K562 (cell line): ENCODE results near the gene SCNN1A. TPM values are rescaled to one million over a fixed set of nuclear protein-coding genes. Genes with fewer than 3 reads are reported as not detected.

Source experiments
- ATAC-seq: fragments of 200-7000 bp; cut with Tn5 transposase; 3 replicates; pipeline ENCODE4 v1.9.1; 2020; ENCODE audit warnings: moderate library complexity
- BruUV-seq: library from RNA; stranded (reverse); fragments of 400-500 nt; replicated peaks from 2 replicates; lab custom pipeline; 2021; lab: Mats Ljungman, UMichigan
- CTCF ChIA-PET: fragments of 300-600 bp; formaldehyde crosslinking; extraction: SDS; loops from one replicate; lab custom pipeline; 2021; ENCODE audit warnings: low intra/inter-chr PET ratio; lab: Yijun Ruan, JAX
- POLR2A ChIA-PET: fragments of 300-600, 350-650 bp; sonication (Branson Sonifier 250); formaldehyde crosslinking; extraction: SDS; loops from one replicate; lab custom pipeline; 2021; ENCODE audit warnings: antibody characterized with exemption, inconsistent platforms; lab: Yijun Ruan, JAX
- DNase-seq, 4 experiments: peaks; one replicate each; pipeline versions ENCODE4 v3.0.0 to v3.0.0-alpha.2; 2011 to 2018; ENCODE audit warnings: low spot score in 3 of 4, mixed read lengths in 3 of 4; ENCODE audit errors: extremely low read depth in 1 of 4
- FAIRE-seq: peaks from 2 replicates; lab custom pipeline; 2011; peaks lifted over from hg19 to GRCh38; lab: Jason Lieb, UNC
- H2AFZ ChIP-seq: 2 replicates; pipeline ENCODE4 v1.6.0; 2011; ENCODE audit warnings: low read depth, low read length, control low read depth, inconsistent platforms
- H3K27ac ChIP-seq: fragments of 200-600 bp; 3 replicates; pipeline ENCODE4 v1.8.0; 2011; ENCODE audit warnings: low read depth, mild to moderate bottlenecking, control low read depth, inconsistent platforms, low read length, moderate library complexity, mixed read lengths; ENCODE audit errors: extremely low read depth
- H3K27me3 ChIP-seq, 2 experiments: fragments of 300-600 bp in 1 of 2; 2 replicates in 1 of 2; 3 replicates in 1 of 2; pipeline versions ENCODE4 v1.6.0 to v1.8.0; 2011; ENCODE audit warnings: inconsistent platforms in 2 of 2, low read length in 2 of 2, mild to moderate bottlenecking in 1 of 2, mixed read lengths in 1 of 2, moderate library complexity in 1 of 2; ENCODE audit not compliant: control insufficient read depth in 2 of 2, insufficient read depth in 2 of 2
- H3K36me3 ChIP-seq: fragments of 300-600 bp; 3 replicates; pipeline ENCODE4 v1.8.0; 2011; ENCODE audit warnings: mild to moderate bottlenecking, low read length, inconsistent platforms; ENCODE audit not compliant: control insufficient read depth, insufficient read depth
- H3K4me1 ChIP-seq, 2 experiments: fragments of 200-600 bp in 1 of 2; replicated peaks in 1 of 2; 2 replicates in 1 of 2; 3 replicates in 1 of 2; pipeline versions ENCODE4 v1.5.1 to v1.8.0; 2011; ENCODE audit warnings: inconsistent platforms in 2 of 2, low read length in 2 of 2, mild to moderate bottlenecking in 1 of 2, mixed read lengths in 1 of 2, moderate library complexity in 1 of 2; ENCODE audit not compliant: control insufficient read depth in 2 of 2, insufficient read depth in 2 of 2
- H3K4me2 ChIP-seq: 2 replicates; pipeline ENCODE4 v1.6.1; 2011; ENCODE audit warnings: low read length, control low read depth, inconsistent platforms, mixed read lengths; ENCODE audit not compliant: insufficient read depth
- H3K4me3 ChIP-seq: fragments of 200-600 bp; sonication (generic), shearing (Covaris generic); 2 replicates; pipeline ENCODE4 v1.5.1; 2016; ENCODE audit warnings: control low read depth, inconsistent platforms
- H3K79me2 ChIP-seq: fragments of 200-600 bp; 3 replicates; pipeline ENCODE4 v1.8.0; 2011; ENCODE audit warnings: low read length, inconsistent platforms; ENCODE audit not compliant: control insufficient read depth, insufficient read depth
- H3K9ac ChIP-seq, 2 experiments: 2 replicates each; pipeline versions ENCODE4 v1.6.0 to v1.6.1; 2011; ENCODE audit warnings: low read depth in 2 of 2, low read length in 2 of 2, control low read depth in 1 of 2, inconsistent platforms in 1 of 2, mild to moderate bottlenecking in 1 of 2, mixed read lengths in 1 of 2; ENCODE audit not compliant: insufficient read depth in 1 of 2
- H3K9me1 ChIP-seq: one replicate; pipeline ENCODE4 v1.6.0; 2011; ENCODE audit warnings: inconsistent platforms, mild to moderate bottlenecking, low read length, moderate library complexity; ENCODE audit not compliant: control insufficient read depth, insufficient read depth
- H3K9me3 ChIP-seq: replicated peaks from 2 replicates; pipeline ENCODE4 v1.5.1; 2011; ENCODE audit warnings: low read depth, low read length, inconsistent platforms; ENCODE audit not compliant: control insufficient read depth, insufficient read depth
- H4K20me1 ChIP-seq: replicated peaks from 2 replicates; pipeline ENCODE4 v1.6.1; 2011; ENCODE audit warnings: low read length, inconsistent platforms, mixed read lengths; ENCODE audit not compliant: control insufficient read depth, insufficient read depth
- E2F8 ChIP-seq: fragments of 450-650 bp; IDR thresholded peaks from 2 replicates; pipeline ENCODE4 v1.7.1; 2018; ENCODE audit warnings: mild to moderate bottlenecking, low read depth; ENCODE audit not compliant: partially characterized antibody
- ETV6 ChIP-seq, 3 experiments: fragments of 150-350 bp in 1 of 3; sonication (generic) in 1 of 3; formaldehyde crosslinking in 1 of 3; IDR thresholded peaks; 2 replicates each; pipeline versions ENCODE4 v1.6.1 to v1.8.0; 2014 to 2022; ENCODE audit warnings: borderline replicate concordance in 2 of 3, low read depth in 2 of 3, antibody characterized with exemption in 1 of 3, low read length in 1 of 3, mild to moderate bottlenecking in 1 of 3, missing genetic modification reagents in 1 of 3
- MYNN ChIP-seq, 2 experiments: sonication (generic); formaldehyde crosslinking in 1 of 2; IDR thresholded peaks; 2 replicates each; pipeline versions ENCODE4 v1.5.0 to v1.6.1; 2016 to 2020; ENCODE audit warnings: antibody characterized with exemption in 1 of 2, missing genetic modification reagents in 1 of 2
- NCOA1 ChIP-seq: fragments of 450-650 bp; IDR thresholded peaks from 2 replicates; pipeline ENCODE4 v1.6.1; 2016; ENCODE audit warnings: low read depth
- NONO ChIP-seq, 2 experiments: fragments of 200-400 bp in 1 of 2; fragments of 450-650 bp in 1 of 2; formaldehyde crosslinking in 1 of 2; IDR thresholded peaks; 2 replicates each; pipeline ENCODE4 v1.6.1; 2017; ENCODE audit warnings: low read depth in 2 of 2, mild to moderate bottlenecking in 2 of 2, moderate library complexity in 2 of 2, low read length in 1 of 2
- POLR2A ChIP-seq: fragments of 450-650 bp; conservative IDR thresholded peaks from 2 replicates; pipeline ENCODE4 v1.6.1; 2016
- POLR2AphosphoS5 ChIP-seq: IDR thresholded peaks from 2 replicates; pipeline ENCODE4 v1.6.1; 2011; ENCODE audit warnings: mild to moderate bottlenecking, low read depth, low read length, moderate library complexity; ENCODE audit not compliant: control insufficient read depth, insufficient read depth
- POLR2G ChIP-seq: fragments of 200-400 bp; formaldehyde crosslinking; IDR thresholded peaks from 2 replicates; pipeline ENCODE4 v1.6.1; 2017; ENCODE audit warnings: low read depth, mild to moderate bottlenecking, antibody characterized with exemption, low read length, moderate library complexity
- RFX1 ChIP-seq: fragments of 450-650 bp; IDR thresholded peaks from 2 replicates; pipeline ENCODE4 v1.6.1; 2016; ENCODE audit warnings: mild to moderate bottlenecking, moderate library complexity
- SUPT5H ChIP-seq: fragments of 450-650 bp; IDR thresholded peaks from 2 replicates; pipeline ENCODE4 v1.6.1; 2016
- YY1 ChIP-seq, 3 experiments: IDR thresholded peaks; 2 replicates each; pipeline ENCODE4 v1.6.1; 2011; ENCODE audit warnings: low read length in 2 of 3, mild to moderate bottlenecking in 2 of 3, moderate library complexity in 2 of 3, borderline replicate concordance in 1 of 3, control low read depth in 1 of 3, low read depth in 1 of 3; ENCODE audit not compliant: insufficient read depth in 3 of 3, insufficient replicate concordance in 2 of 3, control insufficient read depth in 1 of 3, insufficient read length in 1 of 3; ENCODE audit errors: extremely low read depth in 1 of 3
- ZNF277 ChIP-seq: fragments of 250-450 bp; sonication (Bioruptor Pico); IDR thresholded peaks from 2 replicates; pipeline ENCODE4 v1.8.0; 2022; ENCODE audit warnings: inconsistent platforms, mild to moderate bottlenecking, moderate library complexity, borderline replicate concordance
- ZNF512 ChIP-seq: IDR thresholded peaks from 2 replicates; pipeline ENCODE4 v1.6.1; 2016; ENCODE audit warnings: missing genetic modification characterization, missing compliant biosample characterization
- WGBS: fragments of 100-300 bp; shearing (Covaris generic); methylation state at CpG from one replicate; pipeline ENCODE4 v1.1.6; 2016; ENCODE audit warnings: low coverage, mixed read lengths; ENCODE audit not compliant: insufficient coverage; ENCODE audit errors: missing lambda C conversion rate; 5-methylcytosine and 5-hydroxymethylcytosine counted together
- in situ Hi-C: fragments of 300-500 bp; cut with MboI; formaldehyde crosslinking; loops from 4 replicates; pipeline ENCODE4 v1.15.0; 2018; ENCODE audit warnings: inconsistent platforms, mixed read lengths
- intact Hi-C: fragments of 100-400 bp; cut with micrococcal nuclease; formaldehyde crosslinking; loops from 2 replicates; pipeline ENCODE4 v1.14.2; 2022
- polyA plus RNA-seq, 8 experiments: library from polyadenylated mRNA; depleted of rRNA in 4 of 8; stranded (reverse) in 5 of 8; unstranded in 3 of 8; fragments of >200 nt; fragmentation: Nextera tagmentation in 2 of 8; fragmentation: Illumina TruSeq in 1 of 8; extraction: Ambion mirVana in 2 of 8; extraction: Trizol in 1 of 8; gene quantifications; 2 replicates each; pipeline versions ENCODE4 v1.2.1 to v1.2.3, GENCODE V29; 2011 to 2014; ENCODE audit warnings: inconsistent platforms in 1 of 8, missing spikeins in 1 of 8
- total RNA-seq, 7 experiments: library from RNA; depleted of rRNA in 6 of 7; stranded (reverse); fragments of >200 nt in 6 of 7; fragmentation: Illumina TruSeq in 2 of 7; extraction: Trizol in 2 of 7; gene quantifications; 2 replicates each; pipeline versions ENCODE4 v1.2.1 to v1.2.3, GENCODE V29; 2011 to 2021; ENCODE audit warnings: low replicate concordance in 1 of 7

The SCNN1A gene
- total and polyA plus RNA-seq, 9 of the 15 experiments (the other 6 are each of a cell fraction or from before 2014, with no cell fraction given), result 0.15 to 0.49 (median 0.32) TPM; not detected in 5

DNA sequence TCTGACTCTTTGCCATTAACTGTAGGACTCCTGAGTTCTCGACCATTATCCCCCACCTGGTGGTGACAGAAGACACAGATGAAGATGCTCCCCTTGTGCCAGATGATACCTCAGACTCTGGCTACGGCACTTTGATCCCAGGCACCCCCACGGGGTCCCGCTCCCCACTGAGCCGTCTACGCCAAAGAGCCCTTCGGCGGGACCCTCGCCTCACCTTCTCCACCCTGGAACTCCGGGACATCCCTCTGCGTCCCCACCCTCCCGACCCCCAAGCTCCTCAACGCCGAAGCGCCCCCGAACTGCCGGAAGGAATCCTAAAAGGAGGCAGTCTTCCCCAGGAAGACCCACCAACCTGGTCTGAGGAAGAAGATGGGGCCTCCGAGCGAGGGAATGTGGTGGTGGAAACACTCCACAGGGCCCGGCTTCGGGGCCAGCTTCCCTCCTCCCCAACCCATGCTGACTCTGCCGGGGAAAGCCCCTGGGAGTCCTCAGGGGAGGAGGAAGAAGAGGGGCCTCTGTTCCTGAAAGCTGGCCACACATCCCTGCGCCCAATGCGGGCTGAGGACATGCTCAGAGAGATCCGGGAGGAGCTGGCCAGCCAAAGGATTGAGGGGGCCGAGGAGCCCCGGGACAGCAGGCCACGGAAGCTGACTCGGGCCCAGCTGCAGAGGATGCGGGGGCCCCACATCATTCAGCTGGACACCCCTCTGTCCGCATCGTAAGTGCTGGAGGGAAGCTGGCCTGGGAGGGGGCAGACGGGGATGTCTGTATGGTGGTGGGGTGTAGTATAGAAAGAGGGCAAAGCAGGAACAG lies 47.9 kb downstream of the SCNN1A start:
- ATAC-seq, result peak; percentile 10
- BruUV-seq, result no TSS peak
- Histone ChIP-seq H3K27ac (no peak overlapping the region), H3K27me3 (no peaks in the 10 kb centered on the region), H2AFZ (no peak overlapping the region), H3K4me2 (no peak overlapping the region), H3K4me1 (peaks cover 16 to 19% of the 10 kb centered on the region in 2 experiments; a peak in 4 of 5 replicates), H3K79me2 (no peaks in the 10 kb centered on the region), H3K9ac (no peak overlapping the region), H3K9me3 (no peaks in the 10 kb centered on the region), H3K4me3 (no peak overlapping the region), H4K20me1 (no peaks in the 10 kb centered on the region), H3K9me1 (no peaks in the 10 kb centered on the region), H3K36me3 (peaks cover 36% of the 10 kb centered on the region; the same call in 2 of the 3 replicates)
- POLR2A ChIA-PET, result interaction anchor here (0.6 to 3.3 kb wide), 4 partner anchors 10 to 133 kb away, joined by 3 to 38 read pairs (median 3); no protein-coding TSS in a partner anchor
- 81% methylated on average over 17 of the region's 33 CpGs for WGBS
- CTCF ChIA-PET, result interaction anchor here (1.9 kb wide), 1 partner anchor 138 kb away, joined by 9 read pairs; no protein-coding TSS in a partner anchor
- in situ Hi-C loops (no loop called here), intact Hi-C loops (loop anchor here (5.0 to 10.0 kb wide), 2 partner anchors 95 to 207 kb away; partner anchors contain the start of gene GAPDH)
- no peak for DNase-seq
- no peak for FAIRE-seq
- peak; percentile 8; the same call in 1 of the 2 replicates for TF ChIP-seq POLR2AphosphoS5
- no peak for TF ChIP-seq NCOA1
- TF ChIP-seq ZNF277, result no peak
- 0 out of 2 replicates have a peak, but pooled peaks have one; percentile 4 for TF ChIP-seq POLR2A
- TF ChIP-seq POLR2G, result peak; percentile 69
- TF ChIP-seq RFX1, result no peak
- TF ChIP-seq SUPT5H, result peak; percentile 32; the same call in 1 of the 2 replicates
- TF ChIP-seq YY1 (IDR thresholded peaks at IDR 0.05; ENCODE audit: borderline replicate concordance in 1 of 3, control insufficient read depth in 1 of 3, extremely low read depth in 1 of 3, insufficient read depth in 3 of 3, insufficient read length in 1 of 3, insufficient replicate concordance in 2 of 3, low read depth in 1 of 3, low read length in 2 of 3), result no peak
- no peak for TF ChIP-seq ETV6 (IDR thresholded peaks at IDR 0.05; ENCODE audit: borderline replicate concordance in 1 of 2, low read depth in 2 of 2, low read length in 1 of 2)
- no peak for TF ChIP-seq ETV6 (CRISPR knock-in tag; IDR thresholded peaks at IDR 0.05; ENCODE audit: borderline replicate concordance)
- no peak for TF ChIP-seq E2F8
- TF ChIP-seq NONO (IDR thresholded peaks at IDR 0.05; ENCODE audit: low read depth in 2 of 2, low read length in 1 of 2), result no peak
- TF ChIP-seq ZNF512 (tag), result no peak
- 0 out of 2 replicates have a peak, but pooled peaks have one; percentile 28 for TF ChIP-seq MYNN (IDR thresholded peaks at IDR 0.05)
- TF ChIP-seq MYNN (CRISPR knock-in tag; IDR thresholded peaks at IDR 0.05), result no peak
